ENCODE data around the gene NUP54.

The NUP54 gene

DNA sequence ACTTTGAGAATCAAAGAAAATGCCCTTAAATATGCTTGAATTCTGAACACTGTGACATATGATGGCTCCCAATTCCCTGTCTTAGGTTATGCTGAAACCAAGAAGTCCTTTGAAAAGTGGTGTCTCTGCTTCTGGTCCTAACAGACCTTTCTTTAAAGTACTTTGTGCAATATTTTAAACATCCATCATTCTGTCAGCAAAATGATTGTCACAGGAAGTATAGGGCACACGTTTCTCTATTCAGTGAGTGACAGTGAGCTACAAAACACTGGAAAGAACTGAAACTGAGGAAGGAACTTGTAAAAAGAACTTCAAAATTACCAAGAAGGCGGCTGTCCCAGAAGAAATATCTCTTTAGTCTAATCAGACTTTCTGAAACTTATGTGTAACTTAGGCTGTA lies 12.2 kb upstream of the NUP54 start:
- H3K56ac ChIP-seq (ENCODE audit: low read length): no peak overlapping the region
- H3K4me2 ChIP-seq (ENCODE audit: low read length): no peak overlapping the region
- no peak overlapping the region for H2BK5ac ChIP-seq (ENCODE audit: low read length)
- no peak overlapping the region for H4K5ac ChIP-seq (ENCODE audit: low read length)
- no peak overlapping the region for H3K4ac ChIP-seq (ENCODE audit: low read depth, low read length)
- no peak overlapping the region for H3K4me3 ChIP-seq (ENCODE audit: low read length)
- H3K18ac ChIP-seq (ENCODE audit: low read length): no peak overlapping the region
- no peak overlapping the region for H2BK120ac ChIP-seq (ENCODE audit: low read depth, low read length)
- no peak overlapping the region for H3K23ac ChIP-seq (ENCODE audit: low read length)
- no peak overlapping the region for H4K8ac ChIP-seq (ENCODE audit: low read depth, low read length)
- no peak for DNase-seq
- H3K4me1 ChIP-seq (ENCODE audit: control insufficient read depth, low read depth, low read length): no peaks in the 10 kb centered on the region
- no CpG with 5 or more reads among the region's 2 CpGs for WGBS (ENCODE audit: extremely low coverage, insufficient coverage, low lambda C conversion rate)
- no peaks in the 10 kb centered on the region for H3K27me3 ChIP-seq (ENCODE audit: insufficient read depth, low read length, poor library complexity)
- no peak overlapping the region for H3K27ac ChIP-seq (ENCODE audit: low read depth, low read length)
- H3K36me3 ChIP-seq (ENCODE audit: control insufficient read depth, insufficient read depth, low read length): no peaks in the 10 kb centered on the region
- H3K9ac ChIP-seq (ENCODE audit: low read length): no peak overlapping the region
- H2BK15ac ChIP-seq (replicated peaks; ENCODE audit: low read depth): no peak overlapping the region
- H3K79me1 ChIP-seq (ENCODE audit: low read length): no peaks in the 10 kb centered on the region
- no peak overlapping the region for H2AK5ac ChIP-seq (ENCODE audit: low read length)
- H3K79me2 ChIP-seq (ENCODE audit: control insufficient read depth, insufficient read depth, low read length): no peaks in the 10 kb centered on the region

DNA sequence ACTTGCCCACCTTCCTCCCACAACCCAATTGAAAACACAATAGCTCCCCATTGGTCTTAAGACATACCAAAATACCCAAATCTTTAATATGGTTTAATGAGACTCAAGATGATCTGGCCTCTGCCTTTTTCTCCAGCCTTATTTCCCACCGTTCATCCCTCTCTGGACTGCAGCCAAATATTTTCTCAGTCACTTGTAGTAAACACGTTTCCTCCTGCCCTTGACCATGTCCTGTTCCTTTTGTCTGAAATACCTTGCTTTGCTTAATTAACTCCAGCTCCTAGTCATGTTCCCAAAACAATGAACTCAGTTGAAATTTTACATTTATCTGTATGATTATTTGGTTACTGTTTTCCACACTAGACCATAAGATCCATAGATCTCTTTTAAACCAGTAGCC lies 8.4 kb upstream of the NUP54 start:
- Histone ChIP-seq H3K79me2 (ENCODE audit: control insufficient read depth, insufficient read depth, low read length) (no peaks in the 10 kb centered on the region), H3K27ac (ENCODE audit: low read depth, low read length) (no peak overlapping the region), H2BK5ac (ENCODE audit: low read length) (no peak overlapping the region), H3K4me2 (ENCODE audit: low read length) (no peak overlapping the region), H2BK15ac (replicated peaks; ENCODE audit: low read depth) (no peak overlapping the region), H3K27me3 (ENCODE audit: insufficient read depth, low read length, poor library complexity) (no peaks in the 10 kb centered on the region), H3K79me1 (ENCODE audit: low read length) (no peaks in the 10 kb centered on the region), H3K4me1 (ENCODE audit: control insufficient read depth, low read depth, low read length) (no peaks in the 10 kb centered on the region), H4K5ac (ENCODE audit: low read length) (no peak overlapping the region), H3K4me3 (ENCODE audit: low read length) (no peak overlapping the region), H3K23ac (ENCODE audit: low read length) (no peak overlapping the region), H4K8ac (ENCODE audit: low read depth, low read length) (no peak overlapping the region), H3K18ac (ENCODE audit: low read length) (no peak overlapping the region), H3K4ac (ENCODE audit: low read depth, low read length) (no peak overlapping the region), H3K36me3 (ENCODE audit: control insufficient read depth, insufficient read depth, low read length) (no peaks in the 10 kb centered on the region), H3K56ac (ENCODE audit: low read length) (no peak overlapping the region), H2BK120ac (ENCODE audit: low read depth, low read length) (no peak overlapping the region), H2AK5ac (ENCODE audit: low read length) (no peak overlapping the region), H3K9ac (ENCODE audit: low read length) (no peak overlapping the region)
- DNase-seq: no peak
- WGBS (ENCODE audit: extremely low coverage, insufficient coverage, low lambda C conversion rate): no CpG with 5 or more reads among the region's 2 CpGs

DNA sequence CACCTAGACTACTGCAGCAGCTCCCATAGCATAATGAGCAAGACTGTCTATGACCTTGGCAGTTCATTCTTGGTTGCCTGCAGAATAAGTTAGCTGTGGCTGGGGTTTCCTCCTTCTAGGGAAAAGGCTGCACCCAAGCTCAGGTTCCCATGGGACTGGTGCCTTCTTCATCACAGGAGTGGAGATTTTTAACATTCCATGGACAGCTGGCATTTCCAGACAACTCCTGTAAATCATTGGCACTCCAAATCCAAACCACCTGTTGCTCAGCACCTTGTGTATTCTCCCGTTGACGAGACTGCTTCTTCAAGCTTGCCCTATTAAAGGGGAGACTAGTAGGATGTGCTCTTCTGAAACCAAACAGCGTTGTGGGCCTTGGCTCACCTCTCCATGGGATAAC lies 7.8 kb upstream of the NUP54 start:
- Histone ChIP-seq H3K27me3 (ENCODE audit: insufficient read depth, low read length, poor library complexity) (no peaks in the 10 kb centered on the region), H4K8ac (ENCODE audit: low read depth, low read length) (no peak overlapping the region), H3K9ac (ENCODE audit: low read length) (no peak overlapping the region), H3K23ac (ENCODE audit: low read length) (no peak overlapping the region), H2BK15ac (replicated peaks; ENCODE audit: low read depth) (no peak overlapping the region), H3K4me2 (ENCODE audit: low read length) (no peak overlapping the region), H3K79me2 (ENCODE audit: control insufficient read depth, insufficient read depth, low read length) (no peaks in the 10 kb centered on the region), H2BK120ac (ENCODE audit: low read depth, low read length) (no peak overlapping the region), H3K4ac (ENCODE audit: low read depth, low read length) (no peak overlapping the region), H3K56ac (ENCODE audit: low read length) (no peak overlapping the region), H3K18ac (ENCODE audit: low read length) (no peak overlapping the region), H2BK5ac (ENCODE audit: low read length) (no peak overlapping the region), H3K79me1 (ENCODE audit: low read length) (no peaks in the 10 kb centered on the region), H3K36me3 (ENCODE audit: control insufficient read depth, insufficient read depth, low read length) (no peaks in the 10 kb centered on the region), H4K5ac (ENCODE audit: low read length) (no peak overlapping the region), H3K4me3 (ENCODE audit: low read length) (no peak overlapping the region), H2AK5ac (ENCODE audit: low read length) (no peak overlapping the region), H3K27ac (ENCODE audit: low read depth, low read length) (no peak overlapping the region), H3K4me1 (ENCODE audit: control insufficient read depth, low read depth, low read length) (no peaks in the 10 kb centered on the region)
- no CpG with 5 or more reads among the region's 3 CpGs for WGBS (ENCODE audit: extremely low coverage, insufficient coverage, low lambda C conversion rate)
- no peak for DNase-seq

DNA sequence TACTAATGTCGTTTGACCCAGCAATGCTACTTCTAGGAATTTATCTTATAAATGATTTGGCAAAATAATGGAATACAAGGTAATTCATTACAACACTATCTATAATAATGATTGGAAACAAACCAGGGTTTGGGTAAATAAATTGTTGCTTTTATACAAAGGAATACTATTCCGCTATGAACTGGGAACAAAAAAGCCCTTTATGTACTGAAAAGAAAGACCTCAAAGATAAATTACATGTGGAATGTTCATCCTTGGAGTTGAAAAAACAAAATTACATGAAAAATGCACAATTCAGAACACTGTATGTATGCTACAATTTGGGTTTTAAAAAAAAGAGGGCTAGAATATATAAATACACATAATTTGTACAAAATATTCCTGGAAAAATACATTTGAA lies 5.2 kb upstream of the NUP54 start:
- Histone ChIP-seq H3K27ac (ENCODE audit: low read depth, low read length) (no peak overlapping the region), H3K4me2 (ENCODE audit: low read length) (no peak overlapping the region), H3K56ac (ENCODE audit: low read length) (no peak overlapping the region), H4K5ac (ENCODE audit: low read length) (no peak overlapping the region), H3K23ac (ENCODE audit: low read length) (no peak overlapping the region), H2BK120ac (ENCODE audit: low read depth, low read length) (no peak overlapping the region), H3K79me2 (ENCODE audit: control insufficient read depth, insufficient read depth, low read length) (peaks cover 3% of the 10 kb centered on the region), H2BK15ac (replicated peaks; ENCODE audit: low read depth) (no peak overlapping the region), H2AK5ac (ENCODE audit: low read length) (no peak overlapping the region), H3K79me1 (ENCODE audit: low read length) (peaks cover 3% of the 10 kb centered on the region), H3K4me3 (ENCODE audit: low read length) (no peak overlapping the region), H4K8ac (ENCODE audit: low read depth, low read length) (no peak overlapping the region), H3K27me3 (ENCODE audit: insufficient read depth, low read length, poor library complexity) (no peaks in the 10 kb centered on the region), H3K4ac (ENCODE audit: low read depth, low read length) (no peak overlapping the region), H3K18ac (ENCODE audit: low read length) (no peak overlapping the region), H3K36me3 (ENCODE audit: control insufficient read depth, insufficient read depth, low read length) (no peaks in the 10 kb centered on the region), H2BK5ac (ENCODE audit: low read length) (no peak overlapping the region), H3K4me1 (ENCODE audit: control insufficient read depth, low read depth, low read length) (no peaks in the 10 kb centered on the region), H3K9ac (ENCODE audit: low read length) (no peak overlapping the region)
- WGBS (ENCODE audit: extremely low coverage, insufficient coverage, low lambda C conversion rate): no CpG with 5 or more reads among the region's 2 CpGs
- no peak for DNase-seq

DNA sequence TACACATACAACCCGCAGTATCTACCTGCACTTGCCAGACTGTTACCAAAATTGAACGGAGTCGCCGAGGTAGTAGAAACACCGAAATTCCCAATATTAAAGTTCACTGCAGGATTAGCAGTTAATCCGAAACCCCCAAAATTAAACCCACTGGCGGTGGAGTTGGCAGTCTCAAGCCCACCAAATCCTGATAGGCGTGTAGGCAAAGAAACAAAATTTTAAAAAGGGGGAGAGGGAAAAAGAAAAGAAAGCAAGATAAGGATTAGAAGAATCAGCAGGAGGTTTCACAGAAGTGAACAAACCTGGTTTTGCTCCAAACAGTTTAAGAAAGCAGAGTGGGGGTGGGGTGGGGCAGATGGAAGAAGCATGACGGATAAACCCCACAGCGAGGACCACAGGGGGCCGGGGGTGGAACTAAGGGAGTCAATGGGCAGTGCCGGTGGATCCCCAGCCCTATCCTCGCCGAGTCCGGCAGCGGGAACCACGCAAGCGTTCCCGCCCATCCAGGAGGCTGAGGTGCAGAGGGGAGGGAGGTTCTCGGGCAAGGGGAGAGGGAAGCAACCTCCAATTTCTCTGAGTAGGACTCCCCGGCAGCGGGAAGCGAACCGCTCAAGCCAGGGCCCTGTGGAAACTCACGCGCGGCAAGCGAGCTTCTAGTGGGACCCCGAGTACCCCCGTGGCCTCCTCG lies 599 bp downstream of the NUP54 start:
- Histone ChIP-seq H2BK15ac (replicated peaks; ENCODE audit: low read depth) (no peak overlapping the region), H2AK5ac (ENCODE audit: low read length) (peak overlapping the region; percentile 80), H4K8ac (ENCODE audit: low read depth, low read length) (no peak overlapping the region), H2BK120ac (ENCODE audit: low read depth, low read length) (no peak overlapping the region), H2BK5ac (ENCODE audit: low read length) (peak overlapping the region; percentile 56), H3K4me3 (ENCODE audit: low read length) (peak overlapping the region; percentile 97), H3K56ac (ENCODE audit: low read length) (peak overlapping the region; percentile 95), H3K23ac (ENCODE audit: low read length) (no peak overlapping the region), H3K27me3 (ENCODE audit: insufficient read depth, low read length, poor library complexity) (no peaks in the 10 kb centered on the region), H3K9ac (ENCODE audit: low read length) (peak overlapping the region; percentile 93), H3K4me1 (ENCODE audit: control insufficient read depth, low read depth, low read length) (no peaks in the 10 kb centered on the region), H3K27ac (ENCODE audit: low read depth, low read length) (peak overlapping the region; percentile 92), H3K36me3 (ENCODE audit: control insufficient read depth, insufficient read depth, low read length) (no peaks in the 10 kb centered on the region), H3K18ac (ENCODE audit: low read length) (peak overlapping the region; percentile 99), H4K5ac (ENCODE audit: low read length) (no peak overlapping the region), H3K79me2 (ENCODE audit: control insufficient read depth, insufficient read depth, low read length) (peaks cover 31% of the 10 kb centered on the region), H3K4me2 (ENCODE audit: low read length) (peak overlapping the region; percentile 76), H3K79me1 (ENCODE audit: low read length) (peaks cover 3% of the 10 kb centered on the region), H3K4ac (ENCODE audit: low read depth, low read length) (peak overlapping the region; percentile 60)
- no CpG with 5 or more reads among the region's 31 CpGs for WGBS (ENCODE audit: extremely low coverage, insufficient coverage, low lambda C conversion rate)
- peak; percentile 98 for DNase-seq

DNA sequence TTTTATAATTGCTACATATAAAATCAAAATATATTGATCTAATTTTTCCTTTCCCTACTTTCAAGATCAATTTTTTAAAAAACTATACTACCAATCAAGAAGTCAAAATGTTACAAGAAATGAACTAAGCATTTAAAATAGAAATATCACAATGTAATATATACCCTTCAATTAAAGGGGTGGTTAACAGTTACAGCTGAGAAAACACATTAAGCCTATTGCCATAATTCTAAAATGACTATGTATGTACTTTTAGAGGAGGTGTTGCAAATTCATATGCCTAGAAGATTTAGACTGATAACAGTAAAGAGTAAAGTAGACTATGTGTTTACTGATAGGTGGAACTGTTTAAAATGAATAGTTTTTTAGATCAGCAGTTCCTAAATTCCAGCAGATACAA lies 3.7 kb downstream of the NUP54 start:
- H2BK120ac ChIP-seq (ENCODE audit: low read depth, low read length): no peak overlapping the region
- H2BK15ac ChIP-seq (replicated peaks; ENCODE audit: low read depth): no peak overlapping the region
- no peak overlapping the region for H3K23ac ChIP-seq (ENCODE audit: low read length)
- H3K56ac ChIP-seq (ENCODE audit: low read length): no peak overlapping the region
- no peak overlapping the region for H4K5ac ChIP-seq (ENCODE audit: low read length)
- H3K27me3 ChIP-seq (ENCODE audit: insufficient read depth, low read length, poor library complexity): no peaks in the 10 kb centered on the region
- no peak overlapping the region for H3K9ac ChIP-seq (ENCODE audit: low read length)
- no peak for DNase-seq
- no peak overlapping the region for H4K8ac ChIP-seq (ENCODE audit: low read depth, low read length)
- peaks cover 7% of the 10 kb centered on the region for H3K79me1 ChIP-seq (ENCODE audit: low read length)
- no peak overlapping the region for H3K4me3 ChIP-seq (ENCODE audit: low read length)
- H3K4ac ChIP-seq (ENCODE audit: low read depth, low read length): no peak overlapping the region
- H3K18ac ChIP-seq (ENCODE audit: low read length): no peak overlapping the region
- peaks cover 4% of the 10 kb centered on the region for H3K36me3 ChIP-seq (ENCODE audit: control insufficient read depth, insufficient read depth, low read length)
- H2BK5ac ChIP-seq (ENCODE audit: low read length): no peak overlapping the region
- peaks cover 44% of the 10 kb centered on the region for H3K79me2 ChIP-seq (ENCODE audit: control insufficient read depth, insufficient read depth, low read length)
- no peak overlapping the region for H2AK5ac ChIP-seq (ENCODE audit: low read length)
- H3K4me2 ChIP-seq (ENCODE audit: low read length): no peak overlapping the region
- H3K4me1 ChIP-seq (ENCODE audit: control insufficient read depth, low read depth, low read length): no peaks in the 10 kb centered on the region
- no peak overlapping the region for H3K27ac ChIP-seq (ENCODE audit: low read depth, low read length)

All from mesendoderm (in vitro differentiated cells).